Activated CD4-positive, CD25-positive, alpha-beta regulatory T cell treated with anti-CD3 and anti-CD28 coated beads, Interleukin-2, amount 50 U/mL, for 72 hours (primary cell): ENCODE data around the gene KCTD5.
"Not testable (repeated sequence)": the region's sequence is repeated elsewhere in the genome, so short reads cannot be mapped to it uniquely, and the experiment has no call there.

ENCODE experiments used
- DNase-seq: peaks from one replicate; pipeline ENCODE4 v3.0.0; 2021

Gene KCTD5

GRCh38 chr16:2682209-2683021, at the start of gene KCTD5:
KCTD5 (plus strand) TSS chr16:2682523; CDS start chr16:2682549, 26 bp downstream.
- peak; percentile 97 for DNase-seq

- peak; percentile 42 for DNase-seq
These were observed 43.1 kb upstream of the KCTD5 start for GRCh38 chr16:2639071-2639721.

- not testable (repeated sequence) for DNase-seq
These were observed 42.6 kb upstream of the KCTD5 start for GRCh38 chr16:2639722-2640072.

- DNase-seq: not testable (repeated sequence)
These were observed 39.8 kb upstream of the KCTD5 start for GRCh38 chr16:2642561-2642960.

- not testable (repeated sequence) for DNase-seq
These were observed 37.4 kb upstream of the KCTD5 start for GRCh38 chr16:2644754-2645453.

GRCh38 chr16:2651268-2651871, 31.0 kb upstream of the KCTD5 start:
- DNase-seq: not testable (repeated sequence)

GRCh38 chr16:2653915-2654314, 28.4 kb upstream of the KCTD5 start:
- not testable (repeated sequence) for DNase-seq

- not testable (repeated sequence) for DNase-seq
These were observed 27.4 kb upstream of the KCTD5 start for GRCh38 chr16:2654949-2655348.

GRCh38 chr16:2656985-2657384, 25.3 kb upstream of the KCTD5 start:
- no peak for DNase-seq

- DNase-seq: not testable (repeated sequence)
These were observed 24.5 kb upstream of the KCTD5 start for GRCh38 chr16:2657803-2658202.

GRCh38 chr16:2659560-2659959, 22.8 kb upstream of the KCTD5 start:
- DNase-seq: not testable (repeated sequence)

- not testable (repeated sequence) for DNase-seq
These were observed 22.2 kb upstream of the KCTD5 start for GRCh38 chr16:2660014-2660662.

GRCh38 chr16:2660755-2661373, 21.5 kb upstream of the KCTD5 start:
- not testable (repeated sequence) for DNase-seq

GRCh38 chr16:2663553-2664546, 18.5 kb upstream of the KCTD5 start:
- no peak for DNase-seq

- DNase-seq: no peak
These were observed 17.7 kb upstream of the KCTD5 start for GRCh38 chr16:2664574-2664982.

GRCh38 chr16:2666671-2667070, 15.7 kb upstream of the KCTD5 start:
- DNase-seq: not testable (repeated sequence)

GRCh38 chr16:2669587-2669986, 12.7 kb upstream of the KCTD5 start:
- DNase-seq: not testable (repeated sequence)

GRCh38 chr16:2670017-2670416, 12.3 kb upstream of the KCTD5 start:
- peak; percentile 63 for DNase-seq

- DNase-seq: not testable (repeated sequence)
These were observed 11.1 kb upstream of the KCTD5 start for GRCh38 chr16:2671193-2671592.

- DNase-seq: no peak
These were observed 10.6 kb upstream of the KCTD5 start for GRCh38 chr16:2671741-2672140.
